Neural cell (in vitro differentiated cells): ENCODE data around the gene GSN.

Experiments
- EP300 ChIP-seq: fragments of 450-650 bp; conservative IDR thresholded peaks from 2 replicates; pipeline ENCODE4 v1.6.1; 2014; ENCODE audit warnings: antibody characterized with exemption, mild to moderate bottlenecking, moderate library complexity; ENCODE audit not compliant: poor library complexity, severe bottlenecking
- EZH2 ChIP-seq: fragments of 200-600, 300-800 bp; shearing (Covaris generic), sonication (generic); IDR thresholded peaks from 2 replicates; pipeline ENCODE4 v1.6.1; 2014; ENCODE audit warnings: antibody characterized with exemption, low read length, borderline replicate concordance, mild to moderate bottlenecking; ENCODE audit not compliant: insufficient read depth, poor library complexity, severe bottlenecking
- MXI1 ChIP-seq: fragments of 450-650 bp; conservative IDR thresholded peaks from 2 replicates; pipeline ENCODE4 v1.6.1; 2014; ENCODE audit warnings: antibody characterized with exemption, mild to moderate bottlenecking; ENCODE audit not compliant: poor library complexity, severe bottlenecking
- POLR2AphosphoS5 ChIP-seq: IDR thresholded peaks from 2 replicates; pipeline ENCODE4 v1.6.1; 2012
- RAD21 ChIP-seq: fragments of 450-650 bp; conservative IDR thresholded peaks from 2 replicates; pipeline ENCODE4 v1.6.1; 2014; ENCODE audit warnings: antibody characterized with exemption, mild to moderate bottlenecking, moderate library complexity
- SMC3 ChIP-seq: fragments of 450-650 bp; conservative IDR thresholded peaks from 2 replicates; pipeline ENCODE4 v1.6.1; 2014; ENCODE audit warnings: antibody characterized with exemption, mild to moderate bottlenecking, moderate library complexity; ENCODE audit not compliant: poor library complexity
- TAF1 ChIP-seq: IDR thresholded peaks from 2 replicates; pipeline ENCODE4 v1.6.1; 2012; ENCODE audit warnings: low read depth
- TF ChIP-seq, protein P1 (sequence below): fragments of 450-650 bp; IDR thresholded peaks from 2 replicates; pipeline ENCODE4 v1.5.1; 2014; ENCODE audit warnings: antibody characterized with exemption, mild to moderate bottlenecking, moderate library complexity; ENCODE audit not compliant: poor library complexity, severe bottlenecking
- TF ChIP-seq, protein P2 (sequence below): IDR thresholded peaks from 2 replicates; pipeline ENCODE4 v1.6.1; 2012; ENCODE audit warnings: borderline replicate concordance

DNA sequence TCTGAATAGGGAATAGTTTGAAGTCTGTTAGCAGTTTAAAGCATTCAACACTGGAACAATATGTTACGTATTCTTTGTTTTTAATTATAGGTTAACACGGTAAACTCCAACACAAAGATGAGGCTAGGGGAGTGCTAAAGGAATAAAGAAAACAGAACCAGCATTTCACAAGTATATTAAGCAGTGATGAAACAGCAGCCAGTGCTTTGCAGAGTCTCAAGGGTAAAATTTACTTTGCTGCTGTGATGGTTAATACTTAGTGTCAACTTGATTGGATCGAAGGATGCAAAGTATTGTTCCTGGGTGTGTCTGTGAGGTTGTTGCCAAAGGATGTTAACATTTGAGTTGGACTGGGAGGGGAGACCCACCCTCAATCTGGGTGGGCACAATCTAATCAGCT lies 30.0 kb upstream of the GSN start:
- no peak for TF ChIP-seq POLR2AphosphoS5
- no peak for TF ChIP-seq RAD21
- TF ChIP-seq, protein P1, sequence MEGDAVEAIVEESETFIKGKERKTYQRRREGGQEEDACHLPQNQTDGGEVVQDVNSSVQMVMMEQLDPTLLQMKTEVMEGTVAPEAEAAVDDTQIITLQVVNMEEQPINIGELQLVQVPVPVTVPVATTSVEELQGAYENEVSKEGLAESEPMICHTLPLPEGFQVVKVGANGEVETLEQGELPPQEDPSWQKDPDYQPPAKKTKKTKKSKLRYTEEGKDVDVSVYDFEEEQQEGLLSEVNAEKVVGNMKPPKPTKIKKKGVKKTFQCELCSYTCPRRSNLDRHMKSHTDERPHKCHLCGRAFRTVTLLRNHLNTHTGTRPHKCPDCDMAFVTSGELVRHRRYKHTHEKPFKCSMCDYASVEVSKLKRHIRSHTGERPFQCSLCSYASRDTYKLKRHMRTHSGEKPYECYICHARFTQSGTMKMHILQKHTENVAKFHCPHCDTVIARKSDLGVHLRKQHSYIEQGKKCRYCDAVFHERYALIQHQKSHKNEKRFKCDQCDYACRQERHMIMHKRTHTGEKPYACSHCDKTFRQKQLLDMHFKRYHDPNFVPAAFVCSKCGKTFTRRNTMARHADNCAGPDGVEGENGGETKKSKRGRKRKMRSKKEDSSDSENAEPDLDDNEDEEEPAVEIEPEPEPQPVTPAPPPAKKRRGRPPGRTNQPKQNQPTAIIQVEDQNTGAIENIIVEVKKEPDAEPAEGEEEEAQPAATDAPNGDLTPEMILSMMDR, result no peak
- TF ChIP-seq TAF1, result no peak
- TF ChIP-seq EZH2, result no peak
- TF ChIP-seq SMC3, result no peak
- no peak for TF ChIP-seq EP300
- TF ChIP-seq, protein P2, sequence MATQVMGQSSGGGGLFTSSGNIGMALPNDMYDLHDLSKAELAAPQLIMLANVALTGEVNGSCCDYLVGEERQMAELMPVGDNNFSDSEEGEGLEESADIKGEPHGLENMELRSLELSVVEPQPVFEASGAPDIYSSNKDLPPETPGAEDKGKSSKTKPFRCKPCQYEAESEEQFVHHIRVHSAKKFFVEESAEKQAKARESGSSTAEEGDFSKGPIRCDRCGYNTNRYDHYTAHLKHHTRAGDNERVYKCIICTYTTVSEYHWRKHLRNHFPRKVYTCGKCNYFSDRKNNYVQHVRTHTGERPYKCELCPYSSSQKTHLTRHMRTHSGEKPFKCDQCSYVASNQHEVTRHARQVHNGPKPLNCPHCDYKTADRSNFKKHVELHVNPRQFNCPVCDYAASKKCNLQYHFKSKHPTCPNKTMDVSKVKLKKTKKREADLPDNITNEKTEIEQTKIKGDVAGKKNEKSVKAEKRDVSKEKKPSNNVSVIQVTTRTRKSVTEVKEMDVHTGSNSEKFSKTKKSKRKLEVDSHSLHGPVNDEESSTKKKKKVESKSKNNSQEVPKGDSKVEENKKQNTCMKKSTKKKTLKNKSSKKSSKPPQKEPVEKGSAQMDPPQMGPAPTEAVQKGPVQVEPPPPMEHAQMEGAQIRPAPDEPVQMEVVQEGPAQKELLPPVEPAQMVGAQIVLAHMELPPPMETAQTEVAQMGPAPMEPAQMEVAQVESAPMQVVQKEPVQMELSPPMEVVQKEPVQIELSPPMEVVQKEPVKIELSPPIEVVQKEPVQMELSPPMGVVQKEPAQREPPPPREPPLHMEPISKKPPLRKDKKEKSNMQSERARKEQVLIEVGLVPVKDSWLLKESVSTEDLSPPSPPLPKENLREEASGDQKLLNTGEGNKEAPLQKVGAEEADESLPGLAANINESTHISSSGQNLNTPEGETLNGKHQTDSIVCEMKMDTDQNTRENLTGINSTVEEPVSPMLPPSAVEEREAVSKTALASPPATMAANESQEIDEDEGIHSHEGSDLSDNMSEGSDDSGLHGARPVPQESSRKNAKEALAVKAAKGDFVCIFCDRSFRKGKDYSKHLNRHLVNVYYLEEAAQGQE, result no peak
- no peak for TF ChIP-seq MXI1
